A549 treated with GW870086 at 1 μM for 4 hours (cell line): ENCODE data around the gene DPYSL4. TPM values are rescaled to one million over a fixed set of nuclear protein-coding genes. Genes with fewer than 3 reads are reported as not detected.

Experiments
- total RNA-seq: library from RNA; stranded (reverse); fragments of 200-300 nt; extraction: Qiagen RNA extraction; gene quantifications from 5 replicates; pipeline ENCODE4 v1.2.3, GENCODE V29; 2022; ENCODE audit warnings: low read depth

Gene DPYSL4
- total RNA-seq, result 15.5 to 18.8 TPM (median 18.5 TPM) in 5 replicates

GRCh38 chr10:132186488-132187429 is at the start of gene DPYSL4:
TSS of gene DPYSL4 (plus strand) at chr10:132186948. CDS start at chr10:132187064, 116 bp downstream.

Other genes starting within 250 kb of the DPYSL4 start
- 40.3 to 48.3 TPM (median 42.8 TPM) in 5 replicates for gene BNIP3, start 205.0 kb upstream of the DPYSL4 start, total RNA-seq
- 1.00 to 1.4 TPM (median 1.1 TPM) in 5 replicates for gene JAKMIP3, start 121.0 kb upstream of the DPYSL4 start, total RNA-seq
- 35.9 to 48.8 TPM (median 46.9 TPM) in 5 replicates for gene STK32C, start 121.0 kb downstream of the DPYSL4 start, total RNA-seq
- 4.8 to 6.6 TPM (median 5.5 TPM) in 5 replicates for gene LRRC27, start 145.2 kb downstream of the DPYSL4 start, total RNA-seq
- gene PWWP2B, start 210.3 kb downstream of the DPYSL4 start, total RNA-seq, result 12.9 to 17.1 TPM (median 16.0 TPM) in 5 replicates